GM12872 (cell line): Measurements from ENCODE around the gene CDT1.

Experiments
- TF ChIP-seq, protein P1 (sequence below): IDR thresholded peaks from 3 replicates; pipeline ENCODE4 v1.5.1; 2011; ENCODE audit warnings: low read depth, mild to moderate bottlenecking, low read length, moderate library complexity; ENCODE audit not compliant: insufficient read depth

CDT1 gene

DNA sequence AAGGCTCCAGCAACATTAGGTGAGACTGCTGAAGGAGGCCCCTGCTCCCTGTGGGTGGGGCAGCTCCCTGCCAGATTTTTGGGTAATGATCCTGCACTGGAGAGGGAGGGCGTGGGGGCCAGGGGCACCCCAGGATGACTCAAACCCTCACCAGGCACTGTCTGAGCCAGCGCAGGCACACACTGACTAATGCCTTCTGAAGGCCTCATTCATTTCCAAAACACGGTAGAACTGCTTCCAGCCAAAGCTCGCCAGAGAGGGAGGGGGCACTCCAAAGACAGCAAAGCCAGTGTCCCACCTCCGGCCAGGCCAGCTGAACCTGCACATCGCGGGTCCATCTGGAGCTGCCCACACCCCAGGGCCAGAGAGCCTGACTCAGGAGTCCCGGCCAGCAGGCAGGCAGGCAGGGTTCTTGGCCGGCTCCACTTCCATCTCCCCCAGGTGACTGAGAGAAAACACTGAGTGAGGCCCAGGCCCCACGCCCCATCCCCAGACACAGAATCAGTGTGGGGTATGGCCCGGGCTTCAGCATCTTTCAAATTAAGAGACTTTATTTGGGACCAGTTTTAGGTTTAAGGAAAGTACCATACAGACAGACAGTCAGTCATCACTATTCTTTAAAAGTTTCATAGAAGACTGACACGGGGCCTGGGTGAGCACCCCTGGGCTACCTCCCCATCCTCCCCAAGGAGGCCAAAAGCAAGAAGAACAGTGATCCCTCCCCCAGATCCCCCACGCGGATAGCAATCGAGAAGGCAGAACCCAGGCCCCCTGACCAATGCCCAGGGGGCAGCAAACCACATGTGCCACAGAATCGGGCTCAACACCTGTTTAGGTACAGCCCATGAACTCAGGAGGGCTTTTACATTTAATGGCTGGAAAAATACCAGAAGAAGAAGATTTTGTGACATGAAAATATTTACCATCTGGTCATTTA lies 20.9 kb upstream of the CDT1 start:
- TF ChIP-seq, protein P1, sequence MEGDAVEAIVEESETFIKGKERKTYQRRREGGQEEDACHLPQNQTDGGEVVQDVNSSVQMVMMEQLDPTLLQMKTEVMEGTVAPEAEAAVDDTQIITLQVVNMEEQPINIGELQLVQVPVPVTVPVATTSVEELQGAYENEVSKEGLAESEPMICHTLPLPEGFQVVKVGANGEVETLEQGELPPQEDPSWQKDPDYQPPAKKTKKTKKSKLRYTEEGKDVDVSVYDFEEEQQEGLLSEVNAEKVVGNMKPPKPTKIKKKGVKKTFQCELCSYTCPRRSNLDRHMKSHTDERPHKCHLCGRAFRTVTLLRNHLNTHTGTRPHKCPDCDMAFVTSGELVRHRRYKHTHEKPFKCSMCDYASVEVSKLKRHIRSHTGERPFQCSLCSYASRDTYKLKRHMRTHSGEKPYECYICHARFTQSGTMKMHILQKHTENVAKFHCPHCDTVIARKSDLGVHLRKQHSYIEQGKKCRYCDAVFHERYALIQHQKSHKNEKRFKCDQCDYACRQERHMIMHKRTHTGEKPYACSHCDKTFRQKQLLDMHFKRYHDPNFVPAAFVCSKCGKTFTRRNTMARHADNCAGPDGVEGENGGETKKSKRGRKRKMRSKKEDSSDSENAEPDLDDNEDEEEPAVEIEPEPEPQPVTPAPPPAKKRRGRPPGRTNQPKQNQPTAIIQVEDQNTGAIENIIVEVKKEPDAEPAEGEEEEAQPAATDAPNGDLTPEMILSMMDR, result no peak

DNA sequence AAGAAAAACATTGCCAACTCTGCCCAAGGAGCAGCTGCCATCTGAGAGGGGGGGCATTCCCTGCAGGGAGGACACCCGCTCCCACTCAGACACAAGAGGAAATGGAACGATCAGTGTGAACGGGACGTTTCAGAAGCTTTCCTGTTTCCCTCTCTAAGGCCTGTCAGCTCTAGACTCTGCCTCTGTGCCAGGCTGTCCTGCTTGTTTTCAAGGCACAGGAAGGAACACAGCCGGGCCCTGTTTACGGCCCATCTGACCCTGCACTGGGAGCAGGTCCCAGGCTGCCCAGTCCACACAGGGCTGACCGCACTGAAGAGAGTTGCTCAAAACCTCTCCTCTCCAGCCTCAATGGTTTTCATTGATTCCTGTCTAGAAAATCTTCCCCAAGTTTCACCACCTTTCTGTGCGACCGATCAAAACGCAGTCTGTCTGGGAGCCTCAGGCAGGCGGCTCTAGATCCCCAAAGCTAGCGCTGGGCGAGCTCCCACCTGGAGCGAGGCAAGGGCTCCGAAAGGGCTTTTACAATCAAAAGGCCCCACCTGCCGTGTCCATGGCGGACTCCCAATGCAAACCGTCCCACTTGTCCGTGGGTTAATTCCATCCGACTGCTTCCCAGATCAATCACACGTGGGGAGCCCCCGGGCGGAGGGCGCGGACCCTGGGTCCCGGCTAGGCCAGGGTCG lies 20.1 kb upstream of the CDT1 start:
- TF ChIP-seq, protein P1, result no peak

DNA sequence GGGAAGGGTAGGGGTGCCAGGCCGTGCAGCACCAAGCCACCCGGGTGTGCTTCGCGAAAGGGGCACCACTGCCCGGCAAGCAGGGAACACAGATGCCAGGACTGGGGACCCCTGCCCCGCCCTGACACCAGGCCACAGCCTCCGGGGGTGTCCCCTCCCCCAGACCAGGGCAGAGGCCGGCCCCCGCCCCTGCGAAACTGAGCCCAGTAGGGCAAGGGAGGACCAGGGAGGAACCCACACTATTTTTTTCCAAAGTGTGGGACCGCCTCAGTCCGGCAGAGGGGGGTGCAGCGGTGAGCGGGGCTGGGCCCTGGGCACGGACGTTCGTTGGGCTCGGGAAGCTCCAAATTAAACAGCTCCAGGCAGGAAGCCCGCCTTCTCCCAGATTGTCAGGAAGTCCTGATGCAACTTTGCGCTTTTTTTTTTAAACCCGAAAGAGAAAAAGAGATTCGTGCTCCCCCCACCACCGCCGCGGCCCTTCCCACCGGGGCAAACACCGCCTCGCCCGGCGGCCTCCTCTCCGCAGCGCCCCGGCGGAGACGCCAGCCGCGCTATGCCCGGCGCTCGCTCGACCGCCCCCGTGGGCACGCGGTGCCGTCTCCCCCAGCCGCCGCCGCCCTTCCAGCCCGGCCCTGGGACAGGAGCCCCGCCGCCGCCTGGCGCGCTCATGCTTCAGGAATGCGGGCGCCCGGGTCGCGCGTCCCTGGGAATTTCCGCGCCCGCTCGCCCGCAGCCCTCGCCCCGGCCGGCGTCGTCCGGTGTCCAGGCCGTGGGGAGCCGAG lies 19.3 kb upstream of the CDT1 start:
- TF ChIP-seq, protein P1, result peak; percentile 61

DNA sequence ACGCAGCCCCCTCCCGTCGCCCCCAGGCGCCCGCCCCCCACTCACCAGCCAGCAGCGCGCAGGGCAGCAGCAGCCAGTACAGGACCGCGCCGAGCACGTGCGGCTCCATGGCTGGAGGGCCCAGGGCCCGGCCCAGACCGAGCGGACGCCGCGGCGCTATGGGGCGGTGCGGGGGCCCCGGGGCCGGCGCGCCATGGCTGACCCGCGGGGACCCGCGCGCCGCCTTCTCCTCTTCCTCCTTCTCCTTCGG lies 18.8 kb upstream of the CDT1 start:
- TF ChIP-seq, protein P1, result no peak

DNA sequence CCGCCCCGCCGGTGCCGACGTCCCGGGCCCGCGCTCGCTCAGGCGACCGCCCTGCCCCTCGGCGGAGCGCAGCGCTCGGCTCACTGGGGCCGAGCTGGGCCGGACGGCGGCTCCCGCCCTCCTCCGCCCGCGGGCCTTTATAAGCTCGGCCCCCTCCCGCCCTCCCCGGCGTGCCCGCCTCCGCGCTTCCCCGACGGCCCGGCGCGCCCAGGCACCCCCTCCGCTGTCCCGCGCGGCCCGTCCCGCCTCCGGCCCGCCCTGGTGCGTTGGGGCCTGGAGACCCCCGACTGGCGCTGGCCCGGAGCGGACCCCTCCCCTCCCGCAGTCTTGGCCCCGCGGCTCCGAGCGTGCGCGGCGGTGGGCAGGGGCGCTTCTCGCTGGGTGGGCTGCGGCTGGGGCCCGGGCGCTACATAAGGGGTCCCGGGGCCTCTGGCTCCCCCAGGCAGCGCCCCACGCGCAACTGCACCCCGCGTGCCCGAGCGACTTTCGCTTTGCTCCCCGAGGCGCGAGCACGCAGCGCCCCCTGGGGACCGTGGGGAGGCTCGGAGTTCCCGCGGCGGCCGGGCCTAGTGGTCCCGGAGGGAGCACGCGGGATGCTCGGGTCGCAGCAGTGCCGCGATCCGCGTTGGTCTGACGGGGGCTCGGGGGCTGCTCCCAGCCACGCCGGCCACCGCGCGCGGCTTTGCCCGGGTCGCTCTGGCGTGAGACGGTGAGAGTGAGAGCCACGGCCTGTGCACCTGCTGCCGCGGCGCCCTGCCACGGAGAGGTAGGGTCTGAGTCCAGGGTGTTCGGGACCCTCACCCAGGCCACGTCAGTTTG lies 18.3 kb upstream of the CDT1 start, which contains the start of gene PIEZO1:
TSS of gene PIEZO1 (minus strand) at position 115 of the 819 bp plus-strand sequence. CDS start 256 bp downstream, outside the sequence.
- TF ChIP-seq, protein P1, result peak; percentile 83

DNA sequence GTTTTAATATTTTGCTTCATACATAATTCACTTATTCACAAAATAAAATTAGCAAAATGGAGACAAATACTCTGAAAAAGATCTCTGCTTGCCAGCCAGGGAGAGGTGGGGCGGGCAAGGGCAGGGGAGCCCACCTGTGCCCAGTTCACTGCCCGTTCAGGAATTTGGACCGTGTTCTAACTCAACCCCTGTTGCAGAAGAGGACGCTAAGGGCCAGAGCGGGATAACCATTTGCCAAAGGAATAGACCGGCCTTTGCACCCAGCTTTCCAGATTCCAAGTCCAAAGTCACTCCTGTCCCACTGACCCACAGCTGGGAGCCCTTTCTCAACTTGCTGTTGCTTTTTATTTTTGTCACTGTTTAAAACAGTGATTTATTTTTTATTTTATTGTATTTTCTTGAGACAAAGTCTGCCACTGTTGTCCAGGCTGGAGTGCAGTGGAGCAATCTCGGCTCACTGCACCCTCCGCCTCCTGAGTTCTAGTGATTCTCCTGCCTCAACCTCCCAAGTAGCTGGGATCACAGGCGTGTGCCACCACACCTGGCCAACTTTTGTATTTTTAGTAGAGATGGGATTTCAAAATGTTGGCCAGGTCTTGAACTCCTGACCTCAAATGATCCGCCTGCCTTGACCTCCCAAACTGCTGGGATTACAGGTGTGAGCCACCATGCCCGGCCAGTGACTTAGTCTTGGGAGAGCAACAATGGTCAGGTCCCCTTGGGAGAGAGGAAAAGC lies 15.8 kb upstream of the CDT1 start:
- TF ChIP-seq, protein P1, result no peak
